ENCODE results near the gene ZNF438. TPM values are rescaled to one million over a fixed set of nuclear protein-coding genes. Genes with fewer than 3 reads are reported as not detected.

ZNF438 gene
- total and polyA plus RNA-seq, 2 of the 13 experiments (the other 11 are each of a cell fraction or from before 2014, with no cell fraction given): 0.75 to 0.83 TPM

GRCh38 chr10:30816820-30817171 is 214.9 kb downstream of the ZNF438 start (continued):
- TF ChIP-seq KIAA2018 (CRISPR knock-in tag; IDR thresholded peaks at IDR 0.05; ENCODE audit: borderline replicate concordance) (no peak), ATF2 (CRISPR knock-in tag; IDR thresholded peaks at IDR 0.05) (no peak), ATF7 (IDR thresholded peaks at IDR 0.05) (no peak), ATF7 (CRISPR knock-in tag; IDR thresholded peaks at IDR 0.05) (no peak)

Data from HepG2 (cell line).